ENCODE results near the gene IGFLR1. TPM values are rescaled to one million over a fixed set of nuclear protein-coding genes. Genes with fewer than 3 reads are reported as not detected.
A peak's percentile ranks its signal among the peaks of the same experiment; 100 is the strongest.

IGFLR1 gene
- total RNA-seq, 1 donor from 2014 or later = 3.8 TPM

DNA sequence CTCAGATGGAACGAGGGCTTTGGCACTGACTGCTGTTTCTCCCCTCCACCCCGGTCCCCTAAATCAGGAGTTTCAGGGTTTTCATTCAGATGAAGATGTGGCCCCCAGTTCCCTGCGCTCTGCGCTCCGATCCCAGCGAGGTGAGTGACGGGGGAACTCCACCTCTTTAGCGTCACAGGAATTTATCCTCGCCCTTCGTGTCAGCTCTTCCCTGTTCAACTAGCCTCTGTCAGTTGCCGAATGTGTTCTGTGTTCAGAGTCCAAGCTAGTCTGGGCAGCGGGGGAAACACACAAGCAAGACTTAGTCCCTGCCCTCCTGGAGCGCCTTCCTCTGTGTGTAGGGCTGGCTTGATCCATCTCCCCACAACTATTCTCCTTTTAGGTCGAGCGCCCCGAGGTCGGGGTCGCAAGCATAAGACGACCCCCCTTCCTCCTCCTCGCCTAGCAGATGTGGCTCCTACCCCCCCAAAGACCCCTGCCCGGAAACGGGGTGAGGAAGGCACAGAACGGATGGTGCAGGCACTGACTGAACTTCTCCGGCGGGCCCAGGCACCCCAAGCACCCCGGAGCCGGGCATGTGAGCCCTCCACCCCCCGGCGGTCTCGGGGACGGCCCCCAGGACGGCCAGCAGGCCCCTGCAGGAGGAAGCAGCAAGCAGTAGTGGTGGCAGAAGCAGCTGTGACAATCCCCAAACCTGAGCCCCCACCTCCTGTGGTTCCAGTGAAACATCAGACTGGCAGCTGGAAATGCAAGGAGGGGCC, 22.7 kb downstream of the IGFLR1 start:
- Mint-ChIP-seq H3K27me3 (no peaks in the 10 kb centered on the region), H3K27ac (peak overlapping the region; percentile 82), H3K36me3 (no peaks in the 10 kb centered on the region), H3K9me3 (no peaks in the 10 kb centered on the region), H3K4me1 (ENCODE audit: unreplicated experiment) (peaks cover 13% of the 10 kb centered on the region), H3K4me3 (peak overlapping the region; percentile 93)
- no peak for DNase-seq (ENCODE audit: extremely low spot score, unreplicated experiment)
- TF ChIP-seq, protein P1, sequence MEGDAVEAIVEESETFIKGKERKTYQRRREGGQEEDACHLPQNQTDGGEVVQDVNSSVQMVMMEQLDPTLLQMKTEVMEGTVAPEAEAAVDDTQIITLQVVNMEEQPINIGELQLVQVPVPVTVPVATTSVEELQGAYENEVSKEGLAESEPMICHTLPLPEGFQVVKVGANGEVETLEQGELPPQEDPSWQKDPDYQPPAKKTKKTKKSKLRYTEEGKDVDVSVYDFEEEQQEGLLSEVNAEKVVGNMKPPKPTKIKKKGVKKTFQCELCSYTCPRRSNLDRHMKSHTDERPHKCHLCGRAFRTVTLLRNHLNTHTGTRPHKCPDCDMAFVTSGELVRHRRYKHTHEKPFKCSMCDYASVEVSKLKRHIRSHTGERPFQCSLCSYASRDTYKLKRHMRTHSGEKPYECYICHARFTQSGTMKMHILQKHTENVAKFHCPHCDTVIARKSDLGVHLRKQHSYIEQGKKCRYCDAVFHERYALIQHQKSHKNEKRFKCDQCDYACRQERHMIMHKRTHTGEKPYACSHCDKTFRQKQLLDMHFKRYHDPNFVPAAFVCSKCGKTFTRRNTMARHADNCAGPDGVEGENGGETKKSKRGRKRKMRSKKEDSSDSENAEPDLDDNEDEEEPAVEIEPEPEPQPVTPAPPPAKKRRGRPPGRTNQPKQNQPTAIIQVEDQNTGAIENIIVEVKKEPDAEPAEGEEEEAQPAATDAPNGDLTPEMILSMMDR (conservative IDR thresholded peaks at IDR 0.05) = no peak

DNA sequence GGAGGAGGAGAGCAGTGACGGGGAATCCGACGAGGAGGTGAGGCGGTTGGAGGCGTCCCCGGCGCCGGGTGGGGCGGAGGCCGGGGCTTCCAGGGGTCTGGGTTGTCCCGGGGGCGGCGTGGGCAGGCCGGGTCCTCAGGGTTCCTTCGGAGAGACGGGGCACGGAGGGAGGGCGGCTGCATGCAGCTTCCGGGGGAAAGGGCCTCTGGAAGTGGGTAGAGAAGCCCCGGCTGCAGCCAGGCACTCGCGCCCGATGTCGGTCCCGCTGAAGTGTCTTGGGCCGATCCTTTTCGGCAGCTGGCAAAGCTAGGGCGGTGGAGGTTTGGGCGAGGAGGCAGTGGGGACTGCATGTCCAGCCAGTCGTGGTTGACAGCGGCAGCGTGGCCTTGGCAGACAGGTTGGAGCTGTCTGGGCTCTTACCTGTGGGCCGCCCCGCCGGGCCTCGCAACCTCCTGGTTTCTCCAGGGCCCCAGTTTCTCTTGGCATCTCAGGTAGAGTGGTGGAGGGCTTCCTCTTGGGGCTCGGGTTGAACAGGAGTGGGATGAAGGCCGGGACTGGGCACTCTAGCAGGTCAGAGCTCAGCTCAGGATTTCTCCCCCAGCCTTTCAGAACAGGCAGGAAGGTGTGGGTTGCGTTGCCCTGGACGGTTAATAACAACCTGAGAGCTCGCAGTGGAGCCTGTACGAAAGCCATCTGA, 23.8 kb downstream of the IGFLR1 start:
- H3K4me3 Mint-ChIP-seq = peak overlapping the region; percentile 93
- no peaks in the 10 kb centered on the region for H3K9me3 Mint-ChIP-seq
- H3K4me1 Mint-ChIP-seq (ENCODE audit: unreplicated experiment) = peaks cover 13% of the 10 kb centered on the region
- H3K27me3 Mint-ChIP-seq = no peaks in the 10 kb centered on the region
- H3K27ac Mint-ChIP-seq = peak overlapping the region; percentile 82
- DNase-seq (ENCODE audit: extremely low spot score, unreplicated experiment) = no peak
- TF ChIP-seq, protein P1 (conservative IDR thresholded peaks at IDR 0.05) = no peak
- H3K36me3 Mint-ChIP-seq = no peaks in the 10 kb centered on the region

DNA sequence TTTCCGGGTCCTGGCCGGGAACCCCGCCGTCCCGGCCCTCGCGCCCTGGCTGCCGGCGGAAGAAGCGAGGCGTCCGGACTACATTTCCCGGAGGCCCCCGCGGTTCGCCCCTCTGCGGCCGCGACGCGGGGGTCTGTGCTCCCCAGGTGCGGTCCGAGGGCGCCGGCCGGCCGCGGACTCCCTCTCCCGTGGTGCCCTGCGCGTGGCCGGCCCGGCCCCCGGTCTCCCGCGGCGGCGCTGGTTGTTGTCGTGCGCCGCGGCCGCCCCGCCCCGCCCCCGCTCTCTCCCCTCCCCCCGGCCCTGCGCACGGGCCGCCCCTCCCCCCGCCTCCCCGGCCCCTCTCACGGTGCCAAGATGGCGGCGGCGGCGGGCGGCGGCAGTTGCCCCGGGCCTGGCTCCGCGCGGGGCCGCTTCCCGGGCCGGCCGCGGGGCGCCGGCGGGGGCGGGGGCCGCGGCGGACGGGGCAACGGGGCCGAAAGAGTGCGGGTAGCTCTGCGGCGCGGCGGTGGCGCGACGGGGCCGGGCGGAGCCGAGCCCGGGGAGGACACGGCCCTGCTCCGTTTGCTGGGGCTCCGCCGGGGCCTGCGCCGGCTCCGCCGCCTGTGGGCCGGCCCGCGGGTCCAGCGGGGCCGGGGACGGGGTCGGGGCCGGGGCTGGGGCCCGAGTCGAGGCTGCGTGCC, 24.4 kb downstream of the IGFLR1 start, which contains the start of gene KMT2B:
Gene KMT2B, plus strand, starts transcription at position 339 of the 680 bp plus-strand sequence. Its CDS starts 16 bp downstream, at position 355.
- Mint-ChIP-seq H3K4me3 (peak within 1 kb of the TSS; percentile 93), H3K4me1 (ENCODE audit: unreplicated experiment) (peaks cover 13% of the 10 kb centered on the region), H3K27me3 (no peaks in the 10 kb centered on the region), H3K36me3 (no peaks in the 10 kb centered on the region), H3K9me3 (no peaks in the 10 kb centered on the region), H3K27ac (peak within 1 kb of the TSS; percentile 86)
- TF ChIP-seq, protein P1 (conservative IDR thresholded peaks at IDR 0.05) = no peak
- peak; percentile 97 for DNase-seq (ENCODE audit: extremely low spot score, unreplicated experiment)

DNA sequence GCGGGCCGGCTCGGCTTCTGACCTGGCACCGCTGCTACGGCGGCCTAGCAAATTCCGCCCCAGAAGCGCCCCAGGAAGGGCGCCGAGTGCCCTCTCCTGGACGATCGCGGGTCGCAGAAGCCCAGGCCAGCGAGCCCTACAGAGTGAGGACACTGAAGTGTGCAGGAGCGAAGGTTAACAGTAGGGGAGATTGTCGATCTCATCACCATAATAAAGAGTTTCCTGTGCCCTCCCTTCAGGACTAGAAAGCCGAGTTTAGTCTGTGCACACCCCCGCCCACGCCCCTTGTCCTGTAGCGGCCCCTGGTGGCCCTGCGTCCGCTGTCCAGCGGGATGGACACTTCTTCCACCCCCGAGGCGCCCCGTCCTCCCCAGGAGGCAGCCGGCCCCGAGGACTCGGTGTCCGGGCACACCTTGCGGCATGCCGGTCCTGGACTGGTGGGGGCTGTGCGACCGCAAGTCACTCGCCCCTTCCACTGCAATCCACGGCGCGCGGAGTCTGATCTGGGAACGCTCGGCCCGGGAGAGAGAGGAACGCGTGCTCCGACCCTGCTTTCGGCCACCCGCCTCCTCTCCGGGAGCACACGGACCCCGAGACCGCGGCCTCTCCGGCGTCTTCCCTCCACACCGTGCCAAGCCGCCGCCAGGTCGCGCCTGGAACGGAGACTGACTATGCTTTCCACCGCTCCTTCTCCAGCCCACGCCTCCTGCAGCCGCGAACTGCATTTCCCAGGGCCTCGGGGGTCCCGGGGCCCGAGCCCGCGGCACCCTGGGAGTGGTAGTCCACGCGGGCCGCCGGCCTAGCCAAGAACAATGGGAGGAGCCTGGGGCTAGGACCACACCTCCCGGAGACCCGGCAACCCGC, 25.2 kb downstream of the IGFLR1 start:
- Mint-ChIP-seq H3K36me3 (no peaks in the 10 kb centered on the region), H3K27me3 (no peaks in the 10 kb centered on the region), H3K9me3 (no peaks in the 10 kb centered on the region), H3K4me3 (peak overlapping the region; percentile 93), H3K4me1 (ENCODE audit: unreplicated experiment) (peaks cover 13% of the 10 kb centered on the region), H3K27ac (peak overlapping the region; percentile 86)
- TF ChIP-seq, protein P1 (conservative IDR thresholded peaks at IDR 0.05) = peak; percentile 93
- peak; percentile 90 for DNase-seq (ENCODE audit: extremely low spot score, unreplicated experiment)

Measured in type B pancreatic cell (in vitro differentiated cells).